H9 (cell line): Measurements from ENCODE around the gene CXCL13. TPM values are rescaled to one million over a fixed set of nuclear protein-coding genes. Genes with fewer than 3 reads are reported as not detected.

Source experiments
- DNase-seq: peaks from one replicate; pipeline ENCODE4 v3.0.0-alpha.2; 2017
- H2AFZ ChIP-seq: one replicate; pipeline ENCODE4 v1.6.1; 2013; ENCODE audit warnings: mild to moderate bottlenecking, low read length, control low read depth, moderate library complexity
- H2AK5ac ChIP-seq: 2 replicates; pipeline ENCODE4 v1.6.1; 2013; ENCODE audit warnings: low read length, control low read depth, mixed read lengths; ENCODE audit not compliant: insufficient read length
- H2BK120ac ChIP-seq: one replicate; pipeline ENCODE4 v1.6.1; 2013; ENCODE audit warnings: low read depth, mild to moderate bottlenecking, low read length, control low read depth, inconsistent platforms; ENCODE audit not compliant: poor library complexity, severe bottlenecking
- H2BK12ac ChIP-seq: 2 replicates; pipeline ENCODE4 v1.6.1; 2013; ENCODE audit warnings: low read length, control low read depth, mixed read lengths, low read depth; ENCODE audit not compliant: insufficient read length
- H2BK15ac ChIP-seq: 2 replicates; pipeline ENCODE4 v1.6.1; 2013; ENCODE audit warnings: low read depth, low read length, control low read depth
- H2BK20ac ChIP-seq: one replicate; pipeline ENCODE4 v1.6.1; 2013; ENCODE audit warnings: low read depth, mild to moderate bottlenecking, low read length, control low read depth, inconsistent platforms; ENCODE audit not compliant: poor library complexity, severe bottlenecking
- H2BK5ac ChIP-seq: 2 replicates; pipeline ENCODE4 v1.6.1; 2013; ENCODE audit warnings: low read length, control low read depth, mixed read lengths; ENCODE audit not compliant: insufficient read length
- H3K14ac ChIP-seq: 2 replicates; pipeline ENCODE4 v1.6.1; 2013; ENCODE audit warnings: low read length, control low read depth; ENCODE audit not compliant: insufficient read depth
- H3K18ac ChIP-seq: 2 replicates; pipeline ENCODE4 v1.6.1; 2013; ENCODE audit warnings: low read depth, mild to moderate bottlenecking, mixed read lengths, low read length, control low read depth; ENCODE audit not compliant: insufficient read length
- H3K23ac ChIP-seq: 2 replicates; pipeline ENCODE4 v1.6.1; 2013; ENCODE audit warnings: low read length, control low read depth, mixed read lengths, low read depth; ENCODE audit not compliant: insufficient read length
- H3K23me2 ChIP-seq: 2 replicates; pipeline ENCODE4 v1.6.1; 2013; ENCODE audit warnings: low read depth, mild to moderate bottlenecking, mixed read lengths, low read length, control low read depth; ENCODE audit not compliant: insufficient read length, poor library complexity, severe bottlenecking
- H3K27ac ChIP-seq: 2 replicates; pipeline ENCODE4 v1.5.1; 2013; ENCODE audit warnings: low read length, control low read depth, mixed read lengths, low read depth; ENCODE audit not compliant: insufficient read length
- H3K27me3 ChIP-seq: 2 replicates; pipeline ENCODE4 v1.6.1; 2013; ENCODE audit warnings: low read length, control low read depth, inconsistent platforms; ENCODE audit not compliant: insufficient read depth
- H3K4ac ChIP-seq: 2 replicates; pipeline ENCODE4 v1.6.1; 2013; ENCODE audit warnings: low read depth, mild to moderate bottlenecking, control low read depth, inconsistent platforms, low read length, moderate library complexity
- H3K4me1 ChIP-seq: 2 replicates; pipeline ENCODE4 v1.6.1; 2013; ENCODE audit warnings: low read length, control low read depth, inconsistent platforms; ENCODE audit not compliant: insufficient read depth
- H3K4me2 ChIP-seq: 2 replicates; pipeline ENCODE4 v1.6.1; 2013; ENCODE audit warnings: low read length, control low read depth, mixed read lengths; ENCODE audit not compliant: insufficient read length, insufficient read depth
- H3K56ac ChIP-seq: 2 replicates; pipeline ENCODE4 v1.6.1; 2013; ENCODE audit warnings: low read depth, mild to moderate bottlenecking, mixed read lengths, low read length, control low read depth; ENCODE audit not compliant: insufficient read length
- H3K79me1 ChIP-seq: 2 replicates; pipeline ENCODE4 v1.6.1; 2013; ENCODE audit warnings: low read depth, mild to moderate bottlenecking, moderate library complexity, low read length, control low read depth, inconsistent platforms; ENCODE audit not compliant: insufficient read depth, poor library complexity, severe bottlenecking
- H3K79me2 ChIP-seq: 2 replicates; pipeline ENCODE4 v1.6.1; 2013; ENCODE audit warnings: low read length, control low read depth, inconsistent platforms; ENCODE audit not compliant: insufficient read depth
- H3K9ac ChIP-seq: 2 replicates; pipeline ENCODE4 v1.6.1; 2013; ENCODE audit warnings: low read length, control low read depth, mixed read lengths; ENCODE audit not compliant: insufficient read length; ENCODE audit errors: extremely low read depth
- H3K9me3 ChIP-seq: one replicate; pipeline ENCODE4 v1.6.1; 2013; ENCODE audit warnings: low read depth, low read length, inconsistent platforms; ENCODE audit not compliant: control insufficient read depth
- H3T11ph ChIP-seq: one replicate; pipeline ENCODE4 v1.6.1; 2013; ENCODE audit warnings: mild to moderate bottlenecking, low read length, control low read depth, inconsistent platforms
- H4K20me1 ChIP-seq: one replicate; pipeline ENCODE4 v1.6.1; 2013; ENCODE audit not compliant: control insufficient read depth, insufficient read length, insufficient read depth
- H4K5ac ChIP-seq: 2 replicates; pipeline ENCODE4 v1.6.1; 2013; ENCODE audit warnings: low read depth, mild to moderate bottlenecking, mixed read lengths, low read length, control low read depth; ENCODE audit not compliant: insufficient read length
- H4K8ac ChIP-seq: replicated peaks from 2 replicates; pipeline ENCODE4 v1.6.1; 2013; ENCODE audit warnings: low read length, control low read depth, mixed read lengths, low read depth; ENCODE audit not compliant: insufficient read length
- H4K91ac ChIP-seq: 2 replicates; pipeline ENCODE4 v1.6.1; 2013; ENCODE audit warnings: low read depth, mild to moderate bottlenecking, moderate library complexity, mixed read lengths, low read length, control low read depth; ENCODE audit not compliant: insufficient read length
- H3K27ac Mint-ChIP-seq, 3 experiments: 2 replicates in 2 of 3; 3 replicates in 1 of 3; pipeline ENCODE4 v1.8.0; 2020 to 2021; ENCODE audit warnings: mixed read lengths in 3 of 3, mild to moderate bottlenecking in 1 of 3, moderate library complexity in 1 of 3
- H3K27me3 Mint-ChIP-seq: 2 replicates; pipeline ENCODE4 v1.8.0; 2021; ENCODE audit warnings: low read depth, mild to moderate bottlenecking, moderate library complexity, mixed read lengths
- H3K36me3 Mint-ChIP-seq, 3 experiments: 2 replicates in 2 of 3; 3 replicates in 1 of 3; pipeline ENCODE4 v1.8.0; 2020 to 2021; ENCODE audit warnings: low read depth in 3 of 3, mixed read lengths in 3 of 3; ENCODE audit not compliant: insufficient read depth in 1 of 3
- H3K4me1 Mint-ChIP-seq, 2 experiments: 2 replicates each; pipeline ENCODE4 v1.8.0; 2020; ENCODE audit warnings: mixed read lengths in 2 of 2
- H3K4me3 Mint-ChIP-seq, 2 experiments: 2 replicates in 1 of 2; 3 replicates in 1 of 2; pipeline ENCODE4 v1.8.0; 2020 to 2021; ENCODE audit warnings: mild to moderate bottlenecking in 2 of 2, mixed read lengths in 2 of 2, moderate library complexity in 1 of 2
- H3K9me3 Mint-ChIP-seq, 2 experiments: 2 replicates in 1 of 2; 3 replicates in 1 of 2; pipeline ENCODE4 v1.8.0; 2020; ENCODE audit warnings: mild to moderate bottlenecking in 2 of 2, mixed read lengths in 2 of 2, moderate library complexity in 1 of 2
- CTCF ChIP-seq: fragments of 200-600 bp; sonication (generic); conservative IDR thresholded peaks from 3 replicates; pipeline ENCODE4 v1.8.0; 2021; ENCODE audit warnings: antibody characterized with exemption, mild to moderate bottlenecking
- WGBS: extraction: QIAGEN DNeasy Blood & Tissue Kit; methylation state at CpG from one replicate; pipeline ENCODE4 v1.1.7; 2013; ENCODE audit warnings: missing lambda C conversion rate, low lambda C conversion rate, mixed read lengths; ENCODE audit not compliant: insufficient read length; ENCODE audit errors: extremely low coverage; 5-methylcytosine and 5-hydroxymethylcytosine counted together
- total RNA-seq: library from RNA; stranded (reverse); gene quantifications from 2 replicates; pipeline ENCODE4 v1.2.1, GENCODE V29; 2021

The CXCL13 gene
- total RNA-seq, 1 experiment from 2014 or later, result not detected

- Histone ChIP-seq H3K27me3 (no peaks in the 10 kb centered on the region), H3K18ac (no peak overlapping the region), H3K9ac (no peak overlapping the region), H2BK12ac (no peak overlapping the region), H3K79me1 (no peaks in the 10 kb centered on the region), H2BK120ac (no peak overlapping the region), H2BK15ac (no peak overlapping the region), H3T11ph (no peak overlapping the region), H2AFZ (no peak overlapping the region), H2BK20ac (no peak overlapping the region), H3K4ac (no peak overlapping the region), H3K27ac (no peak overlapping the region), H3K23me2 (no peaks in the 10 kb centered on the region), H3K9me3 (no peaks in the 10 kb centered on the region), H3K79me2 (no peaks in the 10 kb centered on the region), H2AK5ac (no peak overlapping the region), H4K8ac (no peak overlapping the region), H3K14ac (no peak overlapping the region), H4K91ac (no peak overlapping the region), H4K5ac (no peak overlapping the region), H4K20me1 (no peaks in the 10 kb centered on the region), H3K56ac (no peak overlapping the region), H3K23ac (no peak overlapping the region), H3K4me2 (no peak overlapping the region), H2BK5ac (no peak overlapping the region), H3K4me1 (no peaks in the 10 kb centered on the region)
- no CpG with 5 or more reads among the region's 5 CpGs for WGBS
- peaks cover 2% of the 10 kb centered on the region for H3K27me3 Mint-ChIP-seq
- H3K36me3 Mint-ChIP-seq, result no peaks in the 10 kb centered on the region
- DNase-seq, result no peak
- TF ChIP-seq CTCF, result no peak
- no peaks in the 10 kb centered on the region for H3K9me3 Mint-ChIP-seq
- no peak overlapping the region for H3K4me3 Mint-ChIP-seq
- peaks cover 6 to 7% of the 10 kb centered on the region in 2 experiments for H3K4me1 Mint-ChIP-seq
- H3K27ac Mint-ChIP-seq, result no peak overlapping the region
Measured at GRCh38 chr4:77615153-77615552, 9.5 kb downstream of the CXCL13 start.
